Measurements from ENCODE around the gene FOSL2. TPM values are rescaled to one million over a fixed set of nuclear protein-coding genes. Genes with fewer than 3 reads are reported as not detected.
A peak's percentile ranks its signal among the peaks of the same experiment; 100 is the strongest.

Gene FOSL2
- total and polyA plus RNA-seq, 8 donors = 10.0 to 39.1 (median 21.1) TPM

DNA sequence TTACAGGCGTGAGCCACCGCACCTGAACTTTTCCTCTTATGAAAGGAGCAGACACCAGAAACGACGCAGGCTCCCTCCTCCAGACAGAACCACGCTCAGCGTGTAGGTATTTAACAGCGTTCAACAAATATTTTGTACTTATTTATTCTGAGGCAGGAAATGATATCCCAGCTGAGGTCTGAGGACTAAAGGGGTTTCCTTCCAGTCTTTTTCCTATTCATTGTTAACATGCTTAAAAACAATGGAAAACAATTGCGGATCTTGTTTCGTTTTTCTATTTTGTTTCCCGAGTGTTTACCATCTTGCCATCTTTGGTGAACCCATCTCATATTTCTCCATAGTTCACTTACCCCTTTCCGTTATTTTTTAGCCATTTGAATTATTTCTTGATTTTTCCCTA lies 43.7 kb upstream of the FOSL2 start:
- intact Hi-C loops (cut with DNase I) = no loop called here
- H3K9me3 ChIP-seq = no peaks in the 10 kb centered on the region
- no peaks in the 10 kb centered on the region for H3K4me1 ChIP-seq
- H3K27me3 ChIP-seq = no peaks in the 10 kb centered on the region
- H3K36me3 ChIP-seq = no peaks in the 10 kb centered on the region
- WGBS, 2 donors = 89 to 93% methylated on average over 11 of the region's 11 CpGs
- TF ChIP-seq, protein P1, sequence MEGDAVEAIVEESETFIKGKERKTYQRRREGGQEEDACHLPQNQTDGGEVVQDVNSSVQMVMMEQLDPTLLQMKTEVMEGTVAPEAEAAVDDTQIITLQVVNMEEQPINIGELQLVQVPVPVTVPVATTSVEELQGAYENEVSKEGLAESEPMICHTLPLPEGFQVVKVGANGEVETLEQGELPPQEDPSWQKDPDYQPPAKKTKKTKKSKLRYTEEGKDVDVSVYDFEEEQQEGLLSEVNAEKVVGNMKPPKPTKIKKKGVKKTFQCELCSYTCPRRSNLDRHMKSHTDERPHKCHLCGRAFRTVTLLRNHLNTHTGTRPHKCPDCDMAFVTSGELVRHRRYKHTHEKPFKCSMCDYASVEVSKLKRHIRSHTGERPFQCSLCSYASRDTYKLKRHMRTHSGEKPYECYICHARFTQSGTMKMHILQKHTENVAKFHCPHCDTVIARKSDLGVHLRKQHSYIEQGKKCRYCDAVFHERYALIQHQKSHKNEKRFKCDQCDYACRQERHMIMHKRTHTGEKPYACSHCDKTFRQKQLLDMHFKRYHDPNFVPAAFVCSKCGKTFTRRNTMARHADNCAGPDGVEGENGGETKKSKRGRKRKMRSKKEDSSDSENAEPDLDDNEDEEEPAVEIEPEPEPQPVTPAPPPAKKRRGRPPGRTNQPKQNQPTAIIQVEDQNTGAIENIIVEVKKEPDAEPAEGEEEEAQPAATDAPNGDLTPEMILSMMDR (IDR thresholded peaks at IDR 0.05) = no peak
- H3K27ac ChIP-seq = no peak overlapping the region
- FAIRE-seq (no peak), DNase-seq (no peak), ATAC-seq (no peak)
- H3K4me3 ChIP-seq = no peak overlapping the region

DNA sequence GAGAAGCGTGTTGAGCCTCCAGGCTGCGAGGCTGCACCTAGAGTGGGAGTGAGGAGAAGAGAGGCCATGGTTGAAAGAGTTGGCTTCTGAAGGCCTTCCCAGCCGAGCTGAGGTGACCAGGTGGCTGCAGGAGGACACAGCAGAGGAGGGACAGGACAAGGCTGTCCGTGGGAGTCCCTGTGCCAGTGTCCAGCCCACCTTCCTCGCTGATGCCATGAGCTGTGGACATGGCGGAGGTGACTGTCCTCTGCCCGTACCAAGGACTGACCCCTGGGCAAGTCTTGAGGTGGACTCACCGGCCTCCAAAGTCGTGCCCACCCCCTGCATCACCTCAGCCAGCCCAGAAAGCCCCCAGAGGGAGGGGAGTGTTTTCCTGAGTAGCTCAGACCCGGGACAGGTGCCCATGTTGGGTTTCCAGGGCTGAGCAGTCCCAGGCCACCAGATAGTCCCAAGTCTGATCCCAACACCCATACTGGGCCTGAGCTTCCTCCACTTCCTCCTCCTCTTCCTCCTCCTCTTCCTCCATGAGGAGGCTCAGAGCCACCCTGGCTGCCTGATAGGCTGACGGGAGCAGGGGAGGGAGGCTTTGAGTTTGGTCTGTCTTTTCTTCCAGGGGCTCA lies 43.0 kb upstream of the FOSL2 start:
- Histone ChIP-seq H3K27ac (no peak overlapping the region), H3K9me3 (no peaks in the 10 kb centered on the region), H3K4me3 (no peak overlapping the region), H3K36me3 (no peaks in the 10 kb centered on the region), H3K4me1 (no peaks in the 10 kb centered on the region), H3K27me3 (no peaks in the 10 kb centered on the region)
- ATAC-seq = no peak
- intact Hi-C loops (cut with DNase I) = no loop called here
- TF ChIP-seq, protein P1 (IDR thresholded peaks at IDR 0.05) = no peak
- no peak for FAIRE-seq
- WGBS, 2 donors = 79 to 83% methylated on average over 11 of the region's 11 CpGs
- peak in 1 of 6 donors; percentile 30 for DNase-seq

DNA sequence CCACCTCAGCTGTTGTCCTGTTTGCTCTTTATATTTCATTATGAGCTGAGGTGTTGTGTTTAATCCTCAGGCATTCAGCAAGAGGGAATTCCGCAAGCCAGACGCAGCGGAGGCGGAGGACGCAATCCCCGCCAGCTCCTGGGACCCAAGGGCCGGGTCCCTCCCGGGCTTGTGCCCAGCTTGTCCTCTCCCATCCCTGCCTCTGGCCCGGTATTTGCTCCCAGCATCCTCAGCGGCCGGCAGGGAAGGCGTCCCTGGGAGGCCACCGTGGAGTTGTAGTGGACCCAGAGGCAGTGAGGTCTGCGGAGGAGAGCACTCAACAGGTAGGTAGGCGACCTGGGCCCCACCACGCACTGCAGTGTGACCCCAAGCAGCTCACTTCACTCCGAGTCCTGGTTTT lies 42.5 kb upstream of the FOSL2 start:
- intact Hi-C loops (cut with DNase I) = no loop called here
- Histone ChIP-seq H3K4me1 (no peaks in the 10 kb centered on the region), H3K9me3 (no peaks in the 10 kb centered on the region), H3K27me3 (no peaks in the 10 kb centered on the region), H3K36me3 (no peaks in the 10 kb centered on the region), H3K27ac (no peak overlapping the region), H3K4me3 (no peak overlapping the region)
- FAIRE-seq (no peak), ATAC-seq (no peak), DNase-seq (peak in 1 of 6 donors; percentile 45)
- TF ChIP-seq, protein P1 (IDR thresholded peaks at IDR 0.05) = no peak
- WGBS, 2 donors = 90 to 93% methylated on average over 16 to 17 of the region's 17 CpGs

DNA sequence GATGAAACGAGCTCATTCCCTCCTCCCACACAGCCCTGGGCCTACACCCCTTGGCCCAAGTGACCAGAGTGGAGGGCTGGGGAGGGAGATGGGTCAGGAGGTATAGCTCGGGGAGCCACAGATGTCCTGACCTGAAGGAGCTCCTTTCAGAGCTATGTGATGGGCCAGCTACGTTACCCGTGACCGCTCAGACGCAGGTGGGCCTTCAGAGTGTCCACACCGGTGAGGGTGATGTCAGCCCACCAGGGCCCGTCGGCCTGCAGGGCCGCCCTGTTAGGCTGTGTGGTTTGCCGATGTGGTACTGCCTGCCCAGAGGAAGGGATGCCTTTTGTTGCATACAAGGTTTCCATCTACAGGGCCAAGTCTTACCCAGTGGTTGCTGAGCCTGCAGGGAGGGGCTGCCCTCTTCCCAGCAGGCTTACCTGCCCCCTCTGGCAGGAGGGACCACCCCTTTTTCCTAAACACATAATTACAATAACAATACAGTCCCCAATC lies 41.8 kb upstream of the FOSL2 start:
- Histone ChIP-seq H3K36me3 (no peaks in the 10 kb centered on the region), H3K27ac (no peak overlapping the region), H3K4me1 (peaks cover 0 to 3% (median 0%) of the 10 kb centered on the region in 3 donors), H3K27me3 (no peaks in the 10 kb centered on the region), H3K9me3 (no peaks in the 10 kb centered on the region), H3K4me3 (no peak overlapping the region)
- DNase-seq = peak in 1 of 6 donors; percentile 34
- TF ChIP-seq, protein P1 (IDR thresholded peaks at IDR 0.05) = no peak
- ATAC-seq = no peak
- 89 to 93% methylated on average over 11 of the region's 11 CpGs for WGBS, 2 donors
- no peak for FAIRE-seq
- intact Hi-C loops (cut with DNase I) = no loop called here

DNA sequence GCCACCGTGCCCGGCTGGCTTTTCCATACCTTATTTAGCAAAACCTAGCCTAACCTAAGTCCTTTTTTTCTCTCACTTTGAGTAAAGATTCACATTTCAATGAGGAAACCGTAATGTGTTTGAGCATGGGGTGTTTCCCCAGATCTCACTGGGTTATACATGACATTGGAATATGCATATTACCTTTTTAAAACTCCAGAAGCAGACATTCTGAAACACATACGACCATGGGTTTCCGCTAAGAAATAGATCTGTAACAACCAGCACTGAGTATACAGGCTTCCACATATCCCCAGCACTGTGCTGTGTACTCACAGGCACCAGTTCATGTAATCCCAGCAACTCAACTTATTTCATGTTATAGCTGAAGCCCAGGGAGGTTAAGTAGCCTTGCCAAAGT lies 41.0 kb upstream of the FOSL2 start:
- FAIRE-seq = no peak
- no peaks in the 10 kb centered on the region for H3K9me3 ChIP-seq
- DNase-seq = no peak
- ATAC-seq = no peak
- H3K4me3 ChIP-seq = no peak overlapping the region
- TF ChIP-seq, protein P1 (IDR thresholded peaks at IDR 0.05) = no peak
- H3K4me1 ChIP-seq = peaks cover 0 to 9% (median 0%) of the 10 kb centered on the region in 3 donors
- intact Hi-C loops (cut with DNase I) = no loop called here
- H3K27ac ChIP-seq = no peak overlapping the region
- H3K27me3 ChIP-seq = no peaks in the 10 kb centered on the region
- no peaks in the 10 kb centered on the region for H3K36me3 ChIP-seq
- WGBS, 2 donors = 88 to 95% methylated on average over 5 of the region's 5 CpGs

All from pancreas (tissue), 10 donors.